ENCODE results near the gene SLC35A2.

Gene SLC35A2

GRCh38 chrX:48897157-48897624 lies 14.3 kb downstream of the SLC35A2 start:
- H3K36me3 ChIP-seq (replicated peaks) = peaks cover 1% of the 10 kb centered on the region
- H3K27ac ChIP-seq = peak overlapping the region; percentile 87
- DNase-seq = peak; percentile 63
- in situ Hi-C loops (cut with HindIII; ENCODE audit: low pct_ligation_motif_present, low sequenced_read_pairs) = no loop called here
- H3K4me3 ChIP-seq (ENCODE audit: low read depth, low read length) = peak overlapping the region; percentile 77
- no peak for TF ChIP-seq CTCF (IDR thresholded peaks at IDR 0.05; ENCODE audit: low read depth, low read length, missing control alignments)
- H3K27me3 ChIP-seq (replicated peaks) = no peaks in the 10 kb centered on the region

- no peaks in the 10 kb centered on the region for H3K36me3 ChIP-seq (replicated peaks)
- in situ Hi-C loops (cut with HindIII; ENCODE audit: low pct_ligation_motif_present, low sequenced_read_pairs) = no loop called here
- peak overlapping the region; percentile 77 for H3K4me3 ChIP-seq (ENCODE audit: low read depth, low read length)
- no peaks in the 10 kb centered on the region for H3K27me3 ChIP-seq (replicated peaks)
- no peak for TF ChIP-seq CTCF (IDR thresholded peaks at IDR 0.05; ENCODE audit: low read depth, low read length, missing control alignments)
- H3K27ac ChIP-seq = peak overlapping the region; percentile 87
- DNase-seq = no peak
Measured at GRCh38 chrX:48896611-48897011, 14.8 kb downstream of the SLC35A2 start.

- no peak overlapping the region for H3K4me3 ChIP-seq (ENCODE audit: low read depth, low read length)
- H3K27ac ChIP-seq = no peak overlapping the region
- in situ Hi-C loops (cut with HindIII; ENCODE audit: low pct_ligation_motif_present, low sequenced_read_pairs) = no loop called here
- H3K27me3 ChIP-seq (replicated peaks) = no peaks in the 10 kb centered on the region
- no peak for TF ChIP-seq CTCF (IDR thresholded peaks at IDR 0.05; ENCODE audit: low read depth, low read length, missing control alignments)
- no peaks in the 10 kb centered on the region for H3K36me3 ChIP-seq (replicated peaks)
- DNase-seq = no peak
Measured at GRCh38 chrX:48894891-48895290, 16.6 kb downstream of the SLC35A2 start.

GRCh38 chrX:48893556-48894348 lies 17.7 kb downstream of the SLC35A2 start:
- Histone ChIP-seq H3K27ac (no peak overlapping the region), H3K36me3 (replicated peaks) (no peaks in the 10 kb centered on the region), H3K27me3 (replicated peaks) (no peaks in the 10 kb centered on the region), H3K4me3 (ENCODE audit: low read depth, low read length) (no peak overlapping the region)
- no peak for TF ChIP-seq CTCF (IDR thresholded peaks at IDR 0.05; ENCODE audit: low read depth, low read length, missing control alignments)
- in situ Hi-C loops (cut with HindIII; ENCODE audit: low pct_ligation_motif_present, low sequenced_read_pairs) = no loop called here
- no peak for DNase-seq

GRCh38 chrX:48892896-48893295 lies 18.6 kb downstream of the SLC35A2 start:
- no peaks in the 10 kb centered on the region for H3K36me3 ChIP-seq (replicated peaks)
- in situ Hi-C loops (cut with HindIII; ENCODE audit: low pct_ligation_motif_present, low sequenced_read_pairs) = no loop called here
- H3K27me3 ChIP-seq (replicated peaks) = no peaks in the 10 kb centered on the region
- no peak for TF ChIP-seq CTCF (IDR thresholded peaks at IDR 0.05; ENCODE audit: low read depth, low read length, missing control alignments)
- no peak overlapping the region for H3K4me3 ChIP-seq (ENCODE audit: low read depth, low read length)
- no peak for DNase-seq
- H3K27ac ChIP-seq = no peak overlapping the region

All from brain microvascular endothelial cell (primary cell).